ENCODE data around the gene NADK.

GRCh38 chr1:1806890-1807289, 28.6 kb upstream of the NADK start:
- TF ChIP-seq CTCF (IDR thresholded peaks at IDR 0.05) (no peak), POLR2A (IDR thresholded peaks at IDR 0.05) (no peak), EP300 (IDR thresholded peaks at IDR 0.05) (no peak)

Measured in ovary (tissue), 3 donors.